ENCODE results near the gene RBM17. TPM values are rescaled to one million over a fixed set of nuclear protein-coding genes. Genes with fewer than 3 reads are reported as not detected.
"Not testable (repeated sequence)": the region's sequence is repeated elsewhere in the genome, so short reads cannot be mapped to it uniquely, and the experiment has no call there.

Gene RBM17
- total RNA-seq, 1 experiment from 2014 or later: 19.0 TPM

DNA sequence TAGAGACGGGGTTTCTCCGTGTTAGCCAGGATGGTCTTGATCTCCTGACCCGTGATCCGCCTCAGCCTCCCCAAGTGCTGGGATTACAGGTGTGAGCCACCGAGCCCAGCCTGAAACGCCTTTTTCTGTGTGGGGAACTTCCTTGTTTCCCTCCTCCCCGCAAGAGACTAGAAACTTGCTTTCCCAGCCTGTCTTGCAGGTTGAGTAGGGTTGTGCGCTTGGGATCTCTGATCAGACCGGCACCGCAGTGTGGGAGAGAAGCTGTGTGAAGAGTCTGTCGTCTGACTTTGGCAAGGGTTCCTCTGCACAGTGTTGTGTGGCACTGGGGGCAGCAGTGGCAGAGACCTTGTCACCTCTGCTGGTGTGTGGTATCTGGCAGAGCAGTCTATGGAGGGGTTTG, 28.9 kb downstream of the RBM17 start:
- no peak for DNase-seq (ENCODE audit: low read depth, low spot score)
- in situ Hi-C loops (cut with HindIII; ENCODE audit: low pct_unique_long_range_greater_than_20kb, low sequenced_read_pairs): no loop called here

- no peak for DNase-seq (ENCODE audit: low read depth, low spot score)
- in situ Hi-C loops (cut with HindIII; ENCODE audit: low pct_unique_long_range_greater_than_20kb, low sequenced_read_pairs): no loop called here
Observed at GRCh38 chr10:6119423-6119822, 30.6 kb downstream of the RBM17 start.

DNA sequence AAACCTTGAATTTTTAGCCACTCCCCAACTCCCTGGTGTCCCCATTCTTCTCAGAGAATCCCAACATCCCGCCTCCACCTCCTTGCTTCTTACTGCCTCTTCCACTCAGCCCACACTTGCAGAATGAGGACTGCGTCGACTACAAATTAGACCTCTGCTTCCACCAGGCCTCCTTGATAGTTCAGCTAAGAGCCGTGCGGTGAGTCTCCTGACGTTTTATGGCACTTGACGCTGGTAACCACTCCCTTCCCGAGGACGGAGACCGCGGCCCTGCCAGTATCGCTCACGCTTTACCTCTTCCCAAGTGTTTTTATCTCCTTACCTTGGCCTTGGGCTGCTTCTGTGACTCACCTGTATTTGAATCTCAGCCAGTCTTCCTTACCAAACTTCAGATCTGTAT, 31.1 kb downstream of the RBM17 start:
- in situ Hi-C loops (cut with HindIII; ENCODE audit: low pct_unique_long_range_greater_than_20kb, low sequenced_read_pairs): no loop called here
- no peak for DNase-seq (ENCODE audit: low read depth, low spot score)

- in situ Hi-C loops (cut with HindIII; ENCODE audit: low pct_unique_long_range_greater_than_20kb, low sequenced_read_pairs): no loop called here
- DNase-seq (ENCODE audit: low read depth, low spot score): no peak
Observed at GRCh38 chr10:6120691-6121090, 31.9 kb downstream of the RBM17 start.

DNA sequence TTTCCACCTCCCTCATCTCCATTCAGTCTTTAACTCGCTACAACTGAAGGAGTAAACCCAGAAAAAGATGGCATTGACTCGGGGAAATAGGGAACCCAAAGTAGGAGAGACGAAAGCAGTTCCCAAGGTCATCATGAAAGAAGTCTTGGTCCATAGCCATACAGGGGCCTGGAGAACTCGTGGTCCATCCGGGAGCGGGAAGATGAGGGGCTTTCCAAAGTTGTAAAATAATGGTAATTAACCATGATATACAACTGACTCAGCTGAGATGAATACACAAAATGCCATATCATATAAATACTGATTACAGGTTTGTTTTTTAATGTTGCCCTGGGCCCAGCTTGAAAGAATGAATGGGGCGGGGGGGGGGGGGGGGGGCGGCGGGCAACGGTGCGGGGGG, 32.3 kb downstream of the RBM17 start:
- in situ Hi-C loops (cut with HindIII; ENCODE audit: low pct_unique_long_range_greater_than_20kb, low sequenced_read_pairs): no loop called here
- DNase-seq (ENCODE audit: low read depth, low spot score): no peak

GRCh38 chr10:6123532-6123931, 34.7 kb downstream of the RBM17 start:
- in situ Hi-C loops (cut with HindIII; ENCODE audit: low pct_unique_long_range_greater_than_20kb, low sequenced_read_pairs): no loop called here
- no peak for DNase-seq (ENCODE audit: low read depth, low spot score)

GRCh38 chr10:6124666-6125065, 35.8 kb downstream of the RBM17 start:
- peak; percentile 94 for DNase-seq (ENCODE audit: low read depth, low spot score)
- in situ Hi-C loops (cut with HindIII; ENCODE audit: low pct_unique_long_range_greater_than_20kb, low sequenced_read_pairs): no loop called here

GRCh38 chr10:6127461-6127860, 38.6 kb downstream of the RBM17 start:
- DNase-seq (ENCODE audit: low read depth, low spot score); in situ Hi-C loops (cut with HindIII; ENCODE audit: low pct_unique_long_range_greater_than_20kb, low sequenced_read_pairs): not testable (repeated sequence)

- in situ Hi-C loops (cut with HindIII; ENCODE audit: low pct_unique_long_range_greater_than_20kb, low sequenced_read_pairs): no loop called here
- no peak for DNase-seq (ENCODE audit: low read depth, low spot score)
Observed at GRCh38 chr10:6128087-6128486, 39.3 kb downstream of the RBM17 start.

- no peak for DNase-seq (ENCODE audit: low read depth, low spot score)
- in situ Hi-C loops (cut with HindIII; ENCODE audit: low pct_unique_long_range_greater_than_20kb, low sequenced_read_pairs): no loop called here
Observed at GRCh38 chr10:6128591-6129251, 39.9 kb downstream of the RBM17 start.

DNA sequence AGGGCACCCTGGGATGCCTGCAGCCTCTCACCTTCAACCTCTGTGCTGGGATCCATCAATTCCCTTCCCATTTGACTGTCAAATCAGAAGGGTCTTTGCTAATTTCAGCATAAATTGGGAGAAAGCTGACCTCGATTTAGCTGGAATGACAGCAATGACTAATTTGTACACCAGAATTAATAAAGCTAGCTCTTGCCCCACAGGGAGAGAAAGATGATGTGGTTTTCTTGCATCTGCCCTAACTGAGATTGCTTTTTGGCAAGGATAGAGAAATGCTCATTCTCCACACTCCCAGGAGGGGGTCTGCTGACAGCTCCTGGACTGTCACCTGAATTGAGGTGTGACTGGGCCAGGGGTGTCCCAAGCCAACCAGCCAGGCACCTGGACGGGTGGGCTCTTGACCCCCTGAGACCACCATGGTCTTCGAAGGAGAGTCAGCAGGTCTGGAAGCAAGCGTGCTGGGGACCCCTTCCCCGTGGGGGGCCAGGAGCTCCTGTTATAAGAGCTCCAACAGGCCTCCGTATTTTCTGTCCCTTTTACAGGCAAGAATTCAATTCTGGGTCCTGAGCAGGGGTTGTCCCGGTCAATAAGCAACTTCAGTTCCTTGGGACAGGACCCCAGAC, 42.1 kb downstream of the RBM17 start:
- DNase-seq (ENCODE audit: low read depth, low spot score): no peak
- in situ Hi-C loops (cut with HindIII; ENCODE audit: low pct_unique_long_range_greater_than_20kb, low sequenced_read_pairs): no loop called here

GRCh38 chr10:6133331-6134098, 44.7 kb downstream of the RBM17 start:
- in situ Hi-C loops (cut with HindIII; ENCODE audit: low pct_unique_long_range_greater_than_20kb, low sequenced_read_pairs): no loop called here
- no peak for DNase-seq (ENCODE audit: low read depth, low spot score)

DNA sequence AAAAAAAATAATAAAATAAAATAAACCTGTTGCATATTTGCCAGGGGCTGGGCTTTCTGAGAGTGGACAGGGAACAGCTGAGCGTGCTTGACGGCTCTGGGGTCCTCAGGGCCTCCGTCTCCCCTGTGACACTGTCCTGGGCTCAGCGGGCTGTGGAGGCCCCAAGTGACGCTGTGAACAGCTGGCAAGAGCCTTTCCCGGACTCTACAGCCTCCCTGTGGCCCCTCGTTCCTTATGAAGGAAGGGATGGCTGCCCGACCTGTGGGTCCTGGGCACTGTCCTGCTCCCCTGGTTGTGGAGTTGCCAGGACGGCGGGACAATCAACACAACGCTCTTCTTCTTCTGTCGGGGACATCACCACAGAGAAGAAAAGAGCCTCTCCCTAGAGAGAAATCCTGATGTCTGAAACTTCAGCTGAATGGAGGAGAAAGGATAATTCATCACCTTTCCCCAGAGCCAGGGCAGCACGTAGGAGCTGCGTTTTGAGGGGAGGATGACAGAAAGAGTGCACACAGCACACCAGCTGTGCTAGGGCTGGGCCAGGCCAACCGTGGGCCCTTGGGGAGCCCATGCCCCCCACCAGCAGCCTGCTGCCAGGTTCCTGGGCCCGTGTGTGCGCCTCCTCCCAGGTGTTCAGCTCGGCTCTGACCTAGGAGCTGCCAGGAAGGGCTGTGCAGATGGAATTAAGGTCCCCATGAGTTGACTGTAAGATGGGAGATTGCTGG, 45.4 kb downstream of the RBM17 start:
- DNase-seq (ENCODE audit: low read depth, low spot score): no peak
- in situ Hi-C loops (cut with HindIII; ENCODE audit: low pct_unique_long_range_greater_than_20kb, low sequenced_read_pairs): no loop called here

- no peak for DNase-seq (ENCODE audit: low read depth, low spot score)
- in situ Hi-C loops (cut with HindIII; ENCODE audit: low pct_unique_long_range_greater_than_20kb, low sequenced_read_pairs): no loop called here
Observed at GRCh38 chr10:6135039-6135438, 46.2 kb downstream of the RBM17 start.

GRCh38 chr10:6135589-6136168, 46.8 kb downstream of the RBM17 start:
- in situ Hi-C loops (cut with HindIII; ENCODE audit: low pct_unique_long_range_greater_than_20kb, low sequenced_read_pairs): no loop called here
- DNase-seq (ENCODE audit: low read depth, low spot score): no peak

GRCh38 chr10:6136215-6137201, 47.7 kb downstream of the RBM17 start:
- in situ Hi-C loops (cut with HindIII; ENCODE audit: low pct_unique_long_range_greater_than_20kb, low sequenced_read_pairs): no loop called here
- DNase-seq (ENCODE audit: low read depth, low spot score): peak; percentile 17

- in situ Hi-C loops (cut with HindIII; ENCODE audit: low pct_unique_long_range_greater_than_20kb, low sequenced_read_pairs): no loop called here
- DNase-seq (ENCODE audit: low read depth, low spot score): no peak
Observed at GRCh38 chr10:6138456-6138855, 49.6 kb downstream of the RBM17 start.
